ENCODE results near the gene DBNDD1.

DBNDD1 gene

DNA sequence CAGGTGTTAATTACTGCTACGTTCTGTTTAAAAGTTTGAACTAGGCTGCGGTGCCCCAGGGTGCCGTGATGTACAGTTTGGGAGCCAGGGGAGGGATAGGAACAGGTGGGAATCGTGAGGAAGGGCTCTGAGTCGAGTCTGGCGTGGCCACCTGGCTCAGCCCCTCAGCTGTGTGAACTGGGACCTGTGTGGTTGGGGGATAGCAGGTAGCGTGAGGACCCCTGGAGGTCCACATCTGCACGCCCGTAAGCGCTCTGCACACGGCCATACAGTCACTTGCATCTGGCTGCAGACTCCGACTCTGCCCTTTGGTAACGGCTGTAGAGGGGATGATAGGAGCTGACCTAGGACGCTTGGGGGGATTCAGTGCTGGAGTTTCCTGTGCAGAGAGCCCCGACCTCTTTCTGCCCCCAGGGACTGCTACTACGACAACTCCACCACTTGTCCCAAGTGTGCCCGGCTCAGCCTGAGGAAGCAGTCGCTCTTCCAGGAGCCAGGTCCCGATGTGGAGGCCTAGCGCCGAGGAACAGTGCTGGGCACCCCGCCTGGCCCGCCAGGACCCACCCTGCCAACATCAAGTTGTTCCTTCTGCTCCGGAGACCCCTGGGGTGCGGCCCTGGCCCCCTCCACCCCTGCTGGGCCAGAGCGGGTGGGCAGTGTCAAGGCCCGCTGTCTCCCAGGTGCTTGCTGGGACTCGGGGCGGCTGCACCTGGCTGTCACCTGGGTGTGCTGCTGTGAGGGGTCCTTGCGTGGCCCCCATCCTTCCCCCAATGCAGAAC lies 53.6 kb downstream of the DBNDD1 start:
- DNase-seq (ENCODE audit: low read depth, low spot score), result no peak
- Histone ChIP-seq H3K4me1 (ENCODE audit: insufficient read depth, insufficient read length) (no peaks in the 10 kb centered on the region), H3K36me3 (ENCODE audit: insufficient read depth, insufficient read length, low read length) (peaks cover 61% of the 10 kb centered on the region), H3K9me3 (ENCODE audit: insufficient read depth, low read length) (peaks cover 13% of the 10 kb centered on the region; the same call in 1 of the 2 replicates), H3K9ac (ENCODE audit: insufficient read length, low read depth) (no peak overlapping the region), H3K27me3 (ENCODE audit: insufficient read depth, insufficient read length) (no peaks in the 10 kb centered on the region), H3K4me3 (ENCODE audit: insufficient read length, low read depth) (no peak overlapping the region)
- no peak for TF ChIP-seq YY1 (IDR thresholded peaks at IDR 0.05; ENCODE audit: insufficient read depth, insufficient read length)

DNA sequence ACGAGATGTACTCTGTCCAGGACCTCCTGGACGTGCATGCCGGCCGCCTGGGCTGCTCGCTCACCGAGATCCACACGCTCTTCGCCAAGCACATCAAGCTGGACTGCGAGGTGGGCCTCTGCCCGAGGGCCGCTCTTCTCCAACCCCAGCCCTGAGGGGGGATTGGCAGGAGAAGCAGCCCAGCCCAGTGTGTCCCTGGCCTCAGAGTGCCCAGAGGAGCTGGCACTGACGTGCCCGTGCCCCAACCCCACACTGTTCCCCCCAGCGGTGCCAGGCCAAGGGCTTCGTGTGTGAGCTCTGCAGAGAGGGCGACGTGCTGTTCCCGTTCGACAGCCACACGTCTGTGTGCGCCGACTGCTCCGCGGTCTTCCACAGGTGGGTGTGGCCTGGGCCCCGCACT lies 55.1 kb downstream of the DBNDD1 start:
- no peaks in the 10 kb centered on the region for H3K9me3 ChIP-seq (ENCODE audit: insufficient read depth, low read length)
- DNase-seq (ENCODE audit: low read depth, low spot score), result no peak
- H3K36me3 ChIP-seq (ENCODE audit: insufficient read depth, insufficient read length, low read length), result peaks cover 60% of the 10 kb centered on the region
- H3K4me1 ChIP-seq (ENCODE audit: insufficient read depth, insufficient read length), result no peaks in the 10 kb centered on the region
- no peak overlapping the region for H3K9ac ChIP-seq (ENCODE audit: insufficient read length, low read depth)
- H3K27me3 ChIP-seq (ENCODE audit: insufficient read depth, insufficient read length), result no peaks in the 10 kb centered on the region
- TF ChIP-seq ZNF274 (IDR thresholded peaks at IDR 0.05; ENCODE audit: low read depth, low read length) (no peak), YY1 (IDR thresholded peaks at IDR 0.05; ENCODE audit: insufficient read depth, insufficient read length) (no peak), SUZ12 (IDR thresholded peaks at IDR 0.05; ENCODE audit: extremely low read depth, insufficient read depth, insufficient read length) (no peak)
- H3K4me3 ChIP-seq (ENCODE audit: insufficient read length, low read depth), result no peak overlapping the region

DNA sequence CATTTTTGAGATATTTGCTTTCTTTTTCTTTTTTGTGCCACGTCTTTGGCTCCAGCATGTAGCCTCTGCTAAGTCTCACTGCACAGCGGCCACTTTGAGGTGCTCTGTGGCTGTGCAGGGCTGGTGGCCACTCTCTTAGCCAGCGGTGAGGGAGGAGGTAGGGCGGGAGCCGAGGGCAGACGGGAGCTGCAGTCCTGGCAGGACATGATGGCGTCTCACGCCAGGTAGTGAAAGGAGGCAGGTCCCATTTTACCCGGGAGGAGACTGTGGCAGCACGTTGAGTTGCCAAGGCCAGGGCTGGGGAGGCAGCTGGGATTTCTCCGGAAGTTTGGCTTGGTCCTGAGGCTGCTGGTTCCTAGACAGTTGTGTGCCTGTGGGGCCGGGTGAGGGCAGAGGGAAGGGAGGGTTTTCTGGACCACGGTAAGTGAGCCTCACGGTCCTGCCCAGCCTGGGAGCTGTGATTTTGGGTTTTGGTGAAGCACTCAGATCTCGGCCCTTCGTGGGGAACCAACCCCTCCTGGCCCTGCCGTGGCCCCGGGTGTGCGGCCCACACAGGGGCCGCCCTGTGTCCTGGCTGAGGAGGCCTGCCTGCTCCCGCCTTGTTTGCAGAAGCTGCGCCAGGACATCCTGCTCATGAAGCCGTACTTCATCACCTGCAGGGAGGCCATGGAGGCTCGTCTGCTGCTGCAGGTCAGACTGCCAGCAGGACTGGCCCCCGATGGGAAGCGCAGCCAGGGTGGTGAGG lies 56.3 kb downstream of the DBNDD1 start:
- no peaks in the 10 kb centered on the region for H3K4me1 ChIP-seq (ENCODE audit: insufficient read depth, insufficient read length)
- no peaks in the 10 kb centered on the region for H3K27me3 ChIP-seq (ENCODE audit: insufficient read depth, insufficient read length)
- no peak for TF ChIP-seq SUZ12 (IDR thresholded peaks at IDR 0.05; ENCODE audit: extremely low read depth, insufficient read depth, insufficient read length)
- TF ChIP-seq YY1 (IDR thresholded peaks at IDR 0.05; ENCODE audit: insufficient read depth, insufficient read length), result no peak
- no peak for TF ChIP-seq ZNF274 (IDR thresholded peaks at IDR 0.05; ENCODE audit: low read depth, low read length)
- no peak overlapping the region for H3K9ac ChIP-seq (ENCODE audit: insufficient read length, low read depth)
- DNase-seq (ENCODE audit: low read depth, low spot score), result no peak
- H3K4me3 ChIP-seq (ENCODE audit: insufficient read length, low read depth), result no peak overlapping the region
- peaks cover 73% of the 10 kb centered on the region for H3K36me3 ChIP-seq (ENCODE audit: insufficient read depth, insufficient read length, low read length)
- no peaks in the 10 kb centered on the region for H3K9me3 ChIP-seq (ENCODE audit: insufficient read depth, low read length)

DNA sequence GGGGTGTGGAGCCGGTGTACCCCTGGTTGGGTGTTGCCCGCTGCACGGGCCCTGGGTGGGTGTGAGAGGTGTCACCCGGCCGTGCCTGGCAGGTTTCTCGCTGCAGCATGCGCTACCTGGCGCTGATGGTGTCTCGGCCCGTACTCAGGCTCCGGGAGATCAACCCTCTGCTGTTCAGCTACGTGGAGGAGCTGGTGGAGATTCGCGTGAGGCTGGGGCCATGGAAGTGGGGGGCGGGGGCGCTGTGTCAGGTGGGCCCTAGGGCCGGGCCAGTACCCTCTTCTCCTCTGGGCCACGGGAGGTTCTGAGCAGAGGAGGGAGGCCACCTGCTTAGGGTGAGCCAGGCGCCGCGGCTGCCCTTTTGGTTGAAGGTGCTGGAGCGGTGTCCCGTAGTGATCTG lies 57.3 kb downstream of the DBNDD1 start:
- H3K27me3 ChIP-seq (ENCODE audit: insufficient read depth, insufficient read length), result no peaks in the 10 kb centered on the region
- no peak for TF ChIP-seq ZNF274 (IDR thresholded peaks at IDR 0.05; ENCODE audit: low read depth, low read length)
- TF ChIP-seq SUZ12 (IDR thresholded peaks at IDR 0.05; ENCODE audit: extremely low read depth, insufficient read depth, insufficient read length), result no peak
- no peak for TF ChIP-seq YY1 (IDR thresholded peaks at IDR 0.05; ENCODE audit: insufficient read depth, insufficient read length)
- peaks cover 76% of the 10 kb centered on the region for H3K36me3 ChIP-seq (ENCODE audit: insufficient read depth, insufficient read length, low read length)

DNA sequence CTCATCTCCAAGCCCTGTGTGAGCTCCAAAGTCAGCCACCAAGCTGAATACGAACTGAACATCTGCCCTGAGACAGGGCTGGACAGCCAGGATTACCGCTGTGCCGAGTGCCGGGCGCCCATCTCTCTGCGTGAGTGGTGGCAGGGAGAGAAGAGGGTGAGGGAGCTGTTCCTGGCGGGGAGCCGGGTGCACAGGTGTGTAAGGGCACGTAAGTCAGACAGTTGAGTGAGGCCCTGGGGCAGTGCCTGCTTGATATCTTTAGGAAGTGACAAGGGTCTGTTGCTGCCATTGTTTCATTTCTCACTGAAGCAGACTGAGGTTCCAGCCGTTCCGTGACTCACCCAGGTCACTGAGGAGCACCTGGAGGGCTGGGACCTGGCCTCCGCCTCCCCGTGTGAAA lies 58.3 kb downstream of the DBNDD1 start:
- Histone ChIP-seq H3K9me3 (ENCODE audit: insufficient read depth, low read length) (no peaks in the 10 kb centered on the region), H3K4me3 (ENCODE audit: insufficient read length, low read depth) (no peak overlapping the region), H3K9ac (ENCODE audit: insufficient read length, low read depth) (no peak overlapping the region), H3K36me3 (ENCODE audit: insufficient read depth, insufficient read length, low read length) (peaks cover 73% of the 10 kb centered on the region), H3K4me1 (ENCODE audit: insufficient read depth, insufficient read length) (no peaks in the 10 kb centered on the region), H3K27me3 (ENCODE audit: insufficient read depth, insufficient read length) (no peaks in the 10 kb centered on the region)
- no peak for TF ChIP-seq YY1 (IDR thresholded peaks at IDR 0.05; ENCODE audit: insufficient read depth, insufficient read length)
- TF ChIP-seq ZNF274 (IDR thresholded peaks at IDR 0.05; ENCODE audit: low read depth, low read length), result no peak
- TF ChIP-seq SUZ12 (IDR thresholded peaks at IDR 0.05; ENCODE audit: extremely low read depth, insufficient read depth, insufficient read length), result no peak
- no peak for DNase-seq (ENCODE audit: low read depth, low spot score)

More for the DNA sequence above, 57.3 kb downstream of the DBNDD1 start:
- no peak overlapping the region for H3K9ac ChIP-seq (ENCODE audit: insufficient read length, low read depth)
- no peaks in the 10 kb centered on the region for H3K4me1 ChIP-seq (ENCODE audit: insufficient read depth, insufficient read length)
- no peak overlapping the region for H3K4me3 ChIP-seq (ENCODE audit: insufficient read length, low read depth)
- DNase-seq (ENCODE audit: low read depth, low spot score), result no peak
- no peaks in the 10 kb centered on the region for H3K9me3 ChIP-seq (ENCODE audit: insufficient read depth, low read length)

DNA sequence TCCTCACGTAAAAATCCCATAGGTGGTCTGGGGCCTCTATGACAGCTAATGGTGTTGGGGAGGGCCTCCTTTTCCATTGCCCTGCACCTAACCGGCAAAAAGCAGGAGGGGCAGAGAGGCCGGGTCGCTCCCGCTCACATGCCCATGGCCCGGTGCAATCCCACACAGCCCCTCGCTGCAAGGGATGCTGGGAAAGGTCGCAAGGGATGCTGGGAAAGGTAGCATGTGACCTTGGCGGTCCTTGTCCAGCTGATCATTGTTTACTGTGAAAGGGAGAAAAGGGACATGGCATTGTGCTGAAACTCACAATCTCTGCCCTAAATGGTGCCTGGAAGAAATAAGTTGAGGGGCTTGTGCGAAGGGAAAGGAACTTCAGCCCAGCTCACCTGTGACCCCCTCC lies 60.7 kb downstream of the DBNDD1 start:
- DNase-seq (ENCODE audit: low read depth, low spot score), result no peak
- Histone ChIP-seq H3K4me1 (ENCODE audit: insufficient read depth, insufficient read length) (peaks cover 11% of the 10 kb centered on the region), H3K9me3 (ENCODE audit: insufficient read depth, low read length) (no peaks in the 10 kb centered on the region), H3K36me3 (ENCODE audit: insufficient read depth, insufficient read length, low read length) (peaks cover 78% of the 10 kb centered on the region), H3K4me3 (ENCODE audit: insufficient read length, low read depth) (no peak overlapping the region), H3K9ac (ENCODE audit: insufficient read length, low read depth) (no peak overlapping the region), H3K27me3 (ENCODE audit: insufficient read depth, insufficient read length) (no peaks in the 10 kb centered on the region)
- no peak for TF ChIP-seq YY1 (IDR thresholded peaks at IDR 0.05; ENCODE audit: insufficient read depth, insufficient read length)
- no peak for TF ChIP-seq SUZ12 (IDR thresholded peaks at IDR 0.05; ENCODE audit: extremely low read depth, insufficient read depth, insufficient read length)
- no peak for TF ChIP-seq ZNF274 (IDR thresholded peaks at IDR 0.05; ENCODE audit: low read depth, low read length)

DNA sequence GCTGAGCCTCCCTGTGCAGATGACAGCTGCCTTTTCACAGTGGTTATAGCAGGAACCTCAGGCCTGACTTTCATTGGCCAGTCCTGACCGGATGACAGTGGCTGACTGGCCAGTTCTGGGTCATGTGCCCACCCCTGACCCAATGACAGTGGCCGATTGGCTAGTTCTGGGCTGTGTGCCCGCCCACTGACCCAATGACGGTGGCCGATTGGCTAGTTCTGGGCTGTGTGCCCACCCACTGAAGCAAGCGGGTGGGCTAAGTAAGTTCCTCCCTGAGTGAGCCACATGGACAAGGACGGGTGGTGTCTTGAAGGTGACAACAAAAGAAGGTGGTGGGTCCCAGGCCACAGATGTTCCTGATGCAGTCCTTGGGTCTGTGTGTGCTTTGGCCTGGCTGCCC lies 61.2 kb downstream of the DBNDD1 start:
- H3K4me3 ChIP-seq (ENCODE audit: insufficient read length, low read depth), result no peak overlapping the region

More for the DNA sequence above, 61.2 kb downstream of the DBNDD1 start:
- H3K4me1 ChIP-seq (ENCODE audit: insufficient read depth, insufficient read length), result peaks cover 11% of the 10 kb centered on the region
- H3K9ac ChIP-seq (ENCODE audit: insufficient read length, low read depth), result no peak overlapping the region
- no peaks in the 10 kb centered on the region for H3K27me3 ChIP-seq (ENCODE audit: insufficient read depth, insufficient read length)
- TF ChIP-seq SUZ12 (IDR thresholded peaks at IDR 0.05; ENCODE audit: extremely low read depth, insufficient read depth, insufficient read length) (no peak), ZNF274 (IDR thresholded peaks at IDR 0.05; ENCODE audit: low read depth, low read length) (no peak), YY1 (IDR thresholded peaks at IDR 0.05; ENCODE audit: insufficient read depth, insufficient read length) (no peak)
- no peaks in the 10 kb centered on the region for H3K9me3 ChIP-seq (ENCODE audit: insufficient read depth, low read length)
- H3K36me3 ChIP-seq (ENCODE audit: insufficient read depth, insufficient read length, low read length), result peaks cover 74% of the 10 kb centered on the region
- no peak for DNase-seq (ENCODE audit: low read depth, low spot score)
